K562 (cell line): ENCODE measurements around the gene ST3GAL5. TPM values are rescaled to one million over a fixed set of nuclear protein-coding genes. Genes with fewer than 3 reads are reported as not detected.

Experiments
- ASH1L ChIP-seq: fragments of 450-650 bp; IDR thresholded peaks from 2 replicates; pipeline ENCODE4 v1.6.1; 2018; ENCODE audit warnings: borderline replicate concordance, mild to moderate bottlenecking, low read depth; ENCODE audit not compliant: partially characterized antibody
- CBX3 ChIP-seq, 2 experiments: IDR thresholded peaks; 1 replicate in 1 of 2; 2 replicates in 1 of 2; pipeline ENCODE4 v1.6.1; 2012; ENCODE audit warnings: inconsistent platforms in 2 of 2, low read length in 2 of 2, borderline replicate concordance in 1 of 2, control low read depth in 1 of 2
- FOXM1 ChIP-seq, 2 experiments: fragments of 450-650 bp in 1 of 2; sonication (generic) in 1 of 2; formaldehyde crosslinking in 1 of 2; IDR thresholded peaks; 2 replicates each; pipeline versions ENCODE4 v1.6.1 to v1.9.0; 2017 to 2022; ENCODE audit warnings: low read depth in 2 of 2, mild to moderate bottlenecking in 2 of 2, missing genetic modification reagents in 1 of 2, moderate library complexity in 1 of 2
- HDAC8 ChIP-seq: fragments of 450-650 bp; IDR thresholded peaks from 2 replicates; pipeline ENCODE4 v1.6.1; 2016; ENCODE audit warnings: mild to moderate bottlenecking, missing genetic modification characterization, moderate library complexity, missing compliant biosample characterization
- PPARD ChIP-seq: fragments of 250-450 bp; sonication (Bioruptor Pico); IDR thresholded peaks from 2 replicates; pipeline ENCODE4 v1.8.0; 2022; ENCODE audit warnings: inconsistent platforms, mild to moderate bottlenecking, moderate library complexity
- RBM15 ChIP-seq: fragments of 200-400 bp; formaldehyde crosslinking; IDR thresholded peaks from 2 replicates; pipeline ENCODE4 v1.6.1; 2018; ENCODE audit warnings: mild to moderate bottlenecking, low read length, moderate library complexity; ENCODE audit not compliant: insufficient read depth
- TBP ChIP-seq: optimal IDR thresholded peaks from 2 replicates; pipeline ENCODE3; 2011; ENCODE audit warnings: low read depth, low read length, improper control_type of control experiment
- TSC22D4 ChIP-seq: fragments of 450-650 bp; IDR thresholded peaks from 2 replicates; pipeline ENCODE4 v1.6.1; 2016; ENCODE audit warnings: missing genetic modification characterization, missing biosample characterization, control low read depth
- ZFPM2 ChIP-seq: fragments of 250-450 bp; sonication (Bioruptor Pico); IDR thresholded peaks from 2 replicates; pipeline ENCODE4 v1.5.1; 2022; ENCODE audit warnings: mild to moderate bottlenecking
- ZNF41 ChIP-seq: fragments of 250-450 bp; sonication (Bioruptor Pico); conservative IDR thresholded peaks from 2 replicates; pipeline ENCODE4 v1.4.0; 2020; ENCODE audit warnings: mild to moderate bottlenecking
- polyA plus RNA-seq, 8 experiments: library from polyadenylated mRNA; depleted of rRNA in 4 of 8; stranded (reverse) in 5 of 8; unstranded in 3 of 8; fragments of >200 nt; fragmentation: Nextera tagmentation in 2 of 8; fragmentation: Illumina TruSeq in 1 of 8; extraction: Ambion mirVana in 2 of 8; extraction: Trizol in 1 of 8; gene quantifications; 2 replicates each; pipeline versions ENCODE4 v1.2.1 to v1.2.3, GENCODE V29; 2011 to 2014; ENCODE audit warnings: inconsistent platforms in 1 of 8, missing spikeins in 1 of 8
- total RNA-seq, 7 experiments: library from RNA; depleted of rRNA in 6 of 7; stranded (reverse); fragments of >200 nt in 6 of 7; fragmentation: Illumina TruSeq in 2 of 7; extraction: Trizol in 2 of 7; gene quantifications; 2 replicates each; pipeline versions ENCODE4 v1.2.1 to v1.2.3, GENCODE V29; 2011 to 2021; ENCODE audit warnings: low replicate concordance in 1 of 7
- TF ChIP-seq, protein P1 (sequence below), 3 experiments: fragments of 200-800 bp in 1 of 3; fragments of 250-450 bp in 1 of 3; fragments of 450-650 bp in 1 of 3; sonication (Bioruptor Pico) in 1 of 3; sonication (Bioruptor generic) in 1 of 3; formaldehyde crosslinking in 1 of 3; IDR thresholded peaks; 2 replicates each; pipeline versions ENCODE4 v1.6.1 to v1.8.0; 2016 to 2022; ENCODE audit warnings: mild to moderate bottlenecking in 2 of 3, missing genetic modification characterization in 2 of 3, missing compliant biosample characterization in 1 of 3, moderate library complexity in 1 of 3
- TF ChIP-seq, protein P2 (sequence below): fragments of 450-650 bp; formaldehyde crosslinking; IDR thresholded peaks from 2 replicates; pipeline ENCODE4 v1.4.0; 2020; ENCODE audit warnings: mild to moderate bottlenecking, moderate library complexity
- TF ChIP-seq, protein P3 (sequence below): fragments of 200-400 bp; formaldehyde crosslinking; IDR thresholded peaks from 2 replicates; pipeline ENCODE4 v1.6.1; 2017; ENCODE audit warnings: mild to moderate bottlenecking, low read depth, low read length, moderate library complexity
- TF ChIP-seq, protein P4 (sequence below): fragments of 200-800 bp; sonication (Bioruptor generic); IDR thresholded peaks from 2 replicates; pipeline ENCODE4 v1.6.1; 2017; ENCODE audit warnings: missing genetic modification characterization, missing compliant biosample characterization
- TF ChIP-seq, protein P5 (sequence below): fragments of 450-650 bp; IDR thresholded peaks from one replicate; pipeline ENCODE4 v1.6.1; 2018; ENCODE audit warnings: mild to moderate bottlenecking, moderate library complexity; ENCODE audit not compliant: partially characterized antibody

The ST3GAL5 gene
- total and polyA plus RNA-seq, 9 of the 15 experiments (the other 6 are each of a cell fraction or from before 2014, with no cell fraction given): 1.6 to 10.0 (median 4.2) TPM

DNA sequence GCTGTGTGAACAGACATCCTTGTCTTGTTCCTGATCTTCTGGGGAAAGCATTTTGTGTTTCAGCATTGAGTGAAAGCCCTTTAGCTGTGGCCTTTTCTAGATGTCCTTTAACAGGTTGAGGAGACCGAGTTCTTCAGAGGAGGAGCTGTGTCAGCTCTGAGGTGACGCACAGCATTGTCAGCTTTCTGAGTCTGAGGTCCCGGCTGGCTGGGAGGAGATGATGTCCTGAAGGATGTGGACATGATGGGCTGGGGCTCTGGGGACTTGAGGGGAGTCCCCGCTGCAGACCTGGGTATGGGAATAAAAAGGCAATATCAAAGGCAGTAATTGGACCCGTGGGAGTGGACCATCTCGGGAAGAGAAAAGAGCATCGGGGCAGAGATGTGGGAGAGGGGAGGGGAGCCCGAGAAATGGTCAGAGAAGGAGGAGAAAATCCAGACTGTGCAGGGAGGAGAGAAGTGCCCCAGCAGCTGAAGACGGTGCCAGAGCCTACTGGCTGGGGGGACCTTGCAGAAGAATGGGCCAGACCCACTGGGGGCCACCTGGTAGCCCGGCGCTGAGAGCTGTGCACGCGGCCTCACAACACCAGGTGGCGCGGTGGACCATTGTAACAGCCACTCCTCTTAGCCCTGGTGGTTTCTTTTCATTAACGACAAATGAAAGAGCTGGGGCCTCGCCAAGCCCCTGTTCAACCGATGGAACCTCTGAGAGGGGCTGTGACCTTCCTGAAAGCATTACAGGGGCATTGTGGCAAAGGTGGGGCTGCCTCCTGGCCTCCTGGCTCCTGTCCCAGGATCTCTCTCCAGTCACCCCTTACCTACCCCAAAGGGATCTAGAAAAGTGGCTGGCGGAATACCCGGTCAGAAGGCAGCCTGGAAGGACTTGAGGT, 61.6 kb downstream of the ST3GAL5 start (continued):
- TF ChIP-seq, protein P1, sequence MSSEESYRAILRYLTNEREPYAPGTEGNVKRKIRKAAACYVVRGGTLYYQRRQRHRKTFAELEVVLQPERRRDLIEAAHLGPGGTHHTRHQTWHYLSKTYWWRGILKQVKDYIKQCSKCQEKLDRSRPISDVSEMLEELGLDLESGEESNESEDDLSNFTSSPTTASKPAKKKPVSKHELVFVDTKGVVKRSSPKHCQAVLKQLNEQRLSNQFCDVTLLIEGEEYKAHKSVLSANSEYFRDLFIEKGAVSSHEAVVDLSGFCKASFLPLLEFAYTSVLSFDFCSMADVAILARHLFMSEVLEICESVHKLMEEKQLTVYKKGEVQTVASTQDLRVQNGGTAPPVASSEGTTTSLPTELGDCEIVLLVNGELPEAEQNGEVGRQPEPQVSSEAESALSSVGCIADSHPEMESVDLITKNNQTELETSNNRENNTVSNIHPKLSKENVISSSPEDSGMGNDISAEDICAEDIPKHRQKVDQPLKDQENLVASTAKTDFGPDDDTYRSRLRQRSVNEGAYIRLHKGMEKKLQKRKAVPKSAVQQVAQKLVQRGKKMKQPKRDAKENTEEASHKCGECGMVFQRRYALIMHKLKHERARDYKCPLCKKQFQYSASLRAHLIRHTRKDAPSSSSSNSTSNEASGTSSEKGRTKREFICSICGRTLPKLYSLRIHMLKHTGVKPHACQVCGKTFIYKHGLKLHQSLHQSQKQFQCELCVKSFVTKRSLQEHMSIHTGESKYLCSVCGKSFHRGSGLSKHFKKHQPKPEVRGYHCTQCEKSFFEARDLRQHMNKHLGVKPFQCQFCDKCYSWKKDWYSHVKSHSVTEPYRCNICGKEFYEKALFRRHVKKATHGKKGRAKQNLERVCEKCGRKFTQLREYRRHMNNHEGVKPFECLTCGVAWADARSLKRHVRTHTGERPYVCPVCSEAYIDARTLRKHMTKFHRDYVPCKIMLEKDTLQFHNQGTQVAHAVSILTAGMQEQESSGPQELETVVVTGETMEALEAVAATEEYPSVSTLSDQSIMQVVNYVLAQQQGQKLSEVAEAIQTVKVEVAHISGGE (CRISPR knock-in tag; IDR thresholded peaks at IDR 0.05): no peak
- TF ChIP-seq HDAC8 (tag) (no peak), PPARD (CRISPR knock-in tag) (no peak), TSC22D4 (no peak), ZNF41 (CRISPR knock-in tag) (no peak), TBP (no peak), RBM15 (no peak), CBX3 (IDR thresholded peaks at IDR 0.05; ENCODE audit: borderline replicate concordance in 1 of 2, low read length in 2 of 2) (no peak), ASH1L (no peak), ZFPM2 (CRISPR knock-in tag) (no peak), FOXM1 (IDR thresholded peaks at IDR 0.05; ENCODE audit: low read depth) (no peak), FOXM1 (CRISPR knock-in tag; IDR thresholded peaks at IDR 0.05; ENCODE audit: low read depth) (no peak)
- TF ChIP-seq, protein P2, sequence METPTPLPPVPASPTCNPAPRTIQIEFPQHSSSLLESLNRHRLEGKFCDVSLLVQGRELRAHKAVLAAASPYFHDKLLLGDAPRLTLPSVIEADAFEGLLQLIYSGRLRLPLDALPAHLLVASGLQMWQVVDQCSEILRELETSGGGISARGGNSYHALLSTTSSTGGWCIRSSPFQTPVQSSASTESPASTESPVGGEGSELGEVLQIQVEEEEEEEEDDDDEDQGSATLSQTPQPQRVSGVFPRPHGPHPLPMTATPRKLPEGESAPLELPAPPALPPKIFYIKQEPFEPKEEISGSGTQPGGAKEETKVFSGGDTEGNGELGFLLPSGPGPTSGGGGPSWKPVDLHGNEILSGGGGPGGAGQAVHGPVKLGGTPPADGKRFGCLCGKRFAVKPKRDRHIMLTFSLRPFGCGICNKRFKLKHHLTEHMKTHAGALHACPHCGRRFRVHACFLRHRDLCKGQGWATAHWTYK (CRISPR knock-in tag): no peak
- TF ChIP-seq, protein P3, sequence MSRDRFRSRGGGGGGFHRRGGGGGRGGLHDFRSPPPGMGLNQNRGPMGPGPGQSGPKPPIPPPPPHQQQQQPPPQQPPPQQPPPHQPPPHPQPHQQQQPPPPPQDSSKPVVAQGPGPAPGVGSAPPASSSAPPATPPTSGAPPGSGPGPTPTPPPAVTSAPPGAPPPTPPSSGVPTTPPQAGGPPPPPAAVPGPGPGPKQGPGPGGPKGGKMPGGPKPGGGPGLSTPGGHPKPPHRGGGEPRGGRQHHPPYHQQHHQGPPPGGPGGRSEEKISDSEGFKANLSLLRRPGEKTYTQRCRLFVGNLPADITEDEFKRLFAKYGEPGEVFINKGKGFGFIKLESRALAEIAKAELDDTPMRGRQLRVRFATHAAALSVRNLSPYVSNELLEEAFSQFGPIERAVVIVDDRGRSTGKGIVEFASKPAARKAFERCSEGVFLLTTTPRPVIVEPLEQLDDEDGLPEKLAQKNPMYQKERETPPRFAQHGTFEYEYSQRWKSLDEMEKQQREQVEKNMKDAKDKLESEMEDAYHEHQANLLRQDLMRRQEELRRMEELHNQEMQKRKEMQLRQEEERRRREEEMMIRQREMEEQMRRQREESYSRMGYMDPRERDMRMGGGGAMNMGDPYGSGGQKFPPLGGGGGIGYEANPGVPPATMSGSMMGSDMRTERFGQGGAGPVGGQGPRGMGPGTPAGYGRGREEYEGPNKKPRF: no peak
- TF ChIP-seq, protein P4, sequence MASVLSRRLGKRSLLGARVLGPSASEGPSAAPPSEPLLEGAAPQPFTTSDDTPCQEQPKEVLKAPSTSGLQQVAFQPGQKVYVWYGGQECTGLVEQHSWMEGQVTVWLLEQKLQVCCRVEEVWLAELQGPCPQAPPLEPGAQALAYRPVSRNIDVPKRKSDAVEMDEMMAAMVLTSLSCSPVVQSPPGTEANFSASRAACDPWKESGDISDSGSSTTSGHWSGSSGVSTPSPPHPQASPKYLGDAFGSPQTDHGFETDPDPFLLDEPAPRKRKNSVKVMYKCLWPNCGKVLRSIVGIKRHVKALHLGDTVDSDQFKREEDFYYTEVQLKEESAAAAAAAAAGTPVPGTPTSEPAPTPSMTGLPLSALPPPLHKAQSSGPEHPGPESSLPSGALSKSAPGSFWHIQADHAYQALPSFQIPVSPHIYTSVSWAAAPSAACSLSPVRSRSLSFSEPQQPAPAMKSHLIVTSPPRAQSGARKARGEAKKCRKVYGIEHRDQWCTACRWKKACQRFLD (CRISPR knock-in tag): no peak
- TF ChIP-seq, protein P5, sequence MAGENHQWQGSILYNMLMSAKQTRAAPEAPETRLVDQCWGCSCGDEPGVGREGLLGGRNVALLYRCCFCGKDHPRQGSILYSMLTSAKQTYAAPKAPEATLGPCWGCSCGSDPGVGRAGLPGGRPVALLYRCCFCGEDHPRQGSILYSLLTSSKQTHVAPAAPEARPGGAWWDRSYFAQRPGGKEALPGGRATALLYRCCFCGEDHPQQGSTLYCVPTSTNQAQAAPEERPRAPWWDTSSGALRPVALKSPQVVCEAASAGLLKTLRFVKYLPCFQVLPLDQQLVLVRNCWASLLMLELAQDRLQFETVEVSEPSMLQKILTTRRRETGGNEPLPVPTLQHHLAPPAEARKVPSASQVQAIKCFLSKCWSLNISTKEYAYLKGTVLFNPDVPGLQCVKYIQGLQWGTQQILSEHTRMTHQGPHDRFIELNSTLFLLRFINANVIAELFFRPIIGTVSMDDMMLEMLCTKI: no peak
